Measurements from ENCODE around the gene PRRX2.
A peak's percentile ranks its signal among the peaks of the same experiment; 100 is the strongest.
"Not testable (repeated sequence)": the region's sequence is repeated elsewhere in the genome, so short reads cannot be mapped to it uniquely, and the experiment has no call there.

Gene PRRX2

GRCh38 chr9:129759804-129760502 lies 94.5 kb downstream of the PRRX2 start:
- Histone ChIP-seq H3K4me2 (ENCODE audit: low read length) (no peak overlapping the region), H3K9me3 (ENCODE audit: insufficient read depth, low read length) (no peaks in the 10 kb centered on the region), H3K4me1 (ENCODE audit: low read length) (0 out of 2 replicates have a peak, but pooled peaks cover 3% of the 10 kb centered on the region), H3K79me2 (ENCODE audit: low read length) (no peaks in the 10 kb centered on the region), H4K20me1 (ENCODE audit: insufficient read depth, low read length) (no peaks in the 10 kb centered on the region), H3K9ac (ENCODE audit: low read length) (no peak overlapping the region), H3K4me3 (ENCODE audit: low read length) (no peak overlapping the region), H3K36me3 (replicated peaks; ENCODE audit: low read depth, low read length) (no peaks in the 10 kb centered on the region), H2AFZ (ENCODE audit: low read depth, low read length) (no peak overlapping the region), H3K27me3 (ENCODE audit: low read depth, low read length) (peaks cover 12% of the 10 kb centered on the region), H3K27ac (ENCODE audit: low read length) (no peak overlapping the region)
- no peak for TF ChIP-seq CTCF (IDR thresholded peaks at IDR 0.05; ENCODE audit: low read depth, low read length)
- no peak for TF ChIP-seq EZH2phosphoT487 (IDR thresholded peaks at IDR 0.05; ENCODE audit: low read depth)

- H3K4me3 ChIP-seq (ENCODE audit: low read length); H4K20me1 ChIP-seq (ENCODE audit: insufficient read depth, low read length); H3K4me1 ChIP-seq (ENCODE audit: low read length); H3K4me2 ChIP-seq (ENCODE audit: low read length); H3K36me3 ChIP-seq (replicated peaks; ENCODE audit: low read depth, low read length); H2AFZ ChIP-seq (ENCODE audit: low read depth, low read length); H3K27ac ChIP-seq (ENCODE audit: low read length); H3K9ac ChIP-seq (ENCODE audit: low read length); H3K79me2 ChIP-seq (ENCODE audit: low read length); H3K9me3 ChIP-seq (ENCODE audit: insufficient read depth, low read length): not testable (repeated sequence)
- peaks cover 12% of the 10 kb centered on the region for H3K27me3 ChIP-seq (ENCODE audit: low read depth, low read length)
Observed at GRCh38 chr9:129760784-129761183, 95.3 kb downstream of the PRRX2 start.

- Histone ChIP-seq H3K9me3 (ENCODE audit: insufficient read depth, low read length) (no peaks in the 10 kb centered on the region), H2AFZ (ENCODE audit: low read depth, low read length) (peak overlapping the region; percentile 7; the same call in 1 of the 2 replicates), H3K27ac (ENCODE audit: low read length) (no peak overlapping the region), H3K36me3 (replicated peaks; ENCODE audit: low read depth, low read length) (no peaks in the 10 kb centered on the region), H3K9ac (ENCODE audit: low read length) (no peak overlapping the region), H3K27me3 (ENCODE audit: low read depth, low read length) (peaks cover 12% of the 10 kb centered on the region), H3K4me3 (ENCODE audit: low read length) (no peak overlapping the region), H3K4me1 (ENCODE audit: low read length) (0 out of 2 replicates have a peak, but pooled peaks cover 3% of the 10 kb centered on the region), H3K4me2 (ENCODE audit: low read length) (no peak overlapping the region), H4K20me1 (ENCODE audit: insufficient read depth, low read length) (no peaks in the 10 kb centered on the region), H3K79me2 (ENCODE audit: low read length) (no peaks in the 10 kb centered on the region)
- TF ChIP-seq CTCF (IDR thresholded peaks at IDR 0.05; ENCODE audit: low read depth, low read length) (no peak), EZH2phosphoT487 (IDR thresholded peaks at IDR 0.05; ENCODE audit: low read depth) (no peak)
Observed at GRCh38 chr9:129761293-129761900, 96.0 kb downstream of the PRRX2 start.

- Histone ChIP-seq H3K27me3 (ENCODE audit: low read depth, low read length) (peaks cover 12% of the 10 kb centered on the region), H3K4me1 (ENCODE audit: low read length) (0 out of 2 replicates have a peak, but pooled peaks cover 3% of the 10 kb centered on the region), H3K36me3 (replicated peaks; ENCODE audit: low read depth, low read length) (no peaks in the 10 kb centered on the region), H4K20me1 (ENCODE audit: insufficient read depth, low read length) (no peaks in the 10 kb centered on the region), H3K9ac (ENCODE audit: low read length) (no peak overlapping the region), H3K79me2 (ENCODE audit: low read length) (no peaks in the 10 kb centered on the region), H3K9me3 (ENCODE audit: insufficient read depth, low read length) (no peaks in the 10 kb centered on the region), H3K4me2 (ENCODE audit: low read length) (no peak overlapping the region), H3K4me3 (ENCODE audit: low read length) (no peak overlapping the region), H2AFZ (ENCODE audit: low read depth, low read length) (peak overlapping the region; percentile 7; the same call in 1 of the 2 replicates), H3K27ac (ENCODE audit: low read length) (no peak overlapping the region)
- TF ChIP-seq CTCF (IDR thresholded peaks at IDR 0.05; ENCODE audit: low read depth, low read length) (no peak), EZH2phosphoT487 (IDR thresholded peaks at IDR 0.05; ENCODE audit: low read depth) (no peak)
Observed at GRCh38 chr9:129761901-129762369, 96.5 kb downstream of the PRRX2 start.

GRCh38 chr9:129762370-129762984 lies 97.0 kb downstream of the PRRX2 start:
- H3K4me2 ChIP-seq (ENCODE audit: low read length); H4K20me1 ChIP-seq (ENCODE audit: insufficient read depth, low read length); H3K4me3 ChIP-seq (ENCODE audit: low read length); H3K79me2 ChIP-seq (ENCODE audit: low read length); H2AFZ ChIP-seq (ENCODE audit: low read depth, low read length); H3K36me3 ChIP-seq (replicated peaks; ENCODE audit: low read depth, low read length); H3K9me3 ChIP-seq (ENCODE audit: insufficient read depth, low read length); H3K27ac ChIP-seq (ENCODE audit: low read length); H3K4me1 ChIP-seq (ENCODE audit: low read length); H3K9ac ChIP-seq (ENCODE audit: low read length): not testable (repeated sequence)
- peaks cover 12% of the 10 kb centered on the region for H3K27me3 ChIP-seq (ENCODE audit: low read depth, low read length)
